ENCODE measurements around the gene ZC3H7A. TPM values are rescaled to one million over a fixed set of nuclear protein-coding genes. Genes with fewer than 3 reads are reported as not detected.

ZC3H7A gene
- total and polyA plus RNA-seq, 2 of the 13 experiments (the other 11 are each of a cell fraction or from before 2014, with no cell fraction given): 29.2 to 36.8 TPM

DNA sequence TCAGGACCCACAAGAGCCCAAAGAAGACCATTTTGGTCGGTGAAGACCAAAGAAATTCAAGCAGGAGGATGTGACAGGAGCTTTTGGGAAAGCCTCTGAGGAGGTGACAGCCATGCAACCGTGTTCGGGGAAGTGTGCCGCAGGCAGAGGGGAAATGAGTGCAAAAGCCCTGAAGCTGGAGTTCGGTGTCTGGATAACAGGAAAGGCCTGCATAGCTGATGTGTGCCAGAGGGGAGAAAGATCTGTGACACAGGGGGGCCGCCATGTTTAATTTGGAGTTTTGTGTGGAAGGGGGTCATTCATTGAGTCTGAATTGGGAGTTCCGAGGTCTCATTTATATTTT, 870 bp upstream of the ZC3H7A start (continued):
- TF ChIP-seq RFXANK (CRISPR knock-in tag; IDR thresholded peaks at IDR 0.05) (no peak), FOXM1 (CRISPR knock-in tag; IDR thresholded peaks at IDR 0.05) (0 out of 2 replicates have a peak, but pooled peaks have one; percentile 33), FUBP1 (CRISPR knock-in tag; IDR thresholded peaks at IDR 0.05; ENCODE audit: borderline replicate concordance) (no peak), PHF21A (CRISPR knock-in tag; IDR thresholded peaks at IDR 0.05) (no peak), SMARCE1 (IDR thresholded peaks at IDR 0.05; ENCODE audit: borderline replicate concordance) (no peak), HBP1 (CRISPR knock-in tag; IDR thresholded peaks at IDR 0.05; ENCODE audit: low read depth) (no peak), ZNF337 (CRISPR knock-in tag; IDR thresholded peaks at IDR 0.05; ENCODE audit: borderline replicate concordance, low read depth) (0 out of 2 replicates have a peak, but pooled peaks have one; percentile 24), CHCHD3 (CRISPR knock-in tag; IDR thresholded peaks at IDR 0.05) (no peak), ZNF572 (CRISPR knock-in tag; IDR thresholded peaks at IDR 0.05) (peak; percentile 11; the same call in 1 of the 2 replicates), CBX5 (CRISPR knock-in tag; IDR thresholded peaks at IDR 0.05; ENCODE audit: borderline replicate concordance) (no peak), ZNF781 (CRISPR knock-in tag; IDR thresholded peaks at IDR 0.05; ENCODE audit: borderline replicate concordance, not compliant biosample characterization) (no peak), NRL (CRISPR knock-in tag; IDR thresholded peaks at IDR 0.05; ENCODE audit: borderline replicate concordance) (peak; percentile 2; the same call in 1 of the 2 replicates), ZNF121 (CRISPR knock-in tag; IDR thresholded peaks at IDR 0.05) (0 out of 2 replicates have a peak, but pooled peaks have one; percentile 2), CREBL2 (CRISPR knock-in tag; IDR thresholded peaks at IDR 0.05; ENCODE audit: borderline replicate concordance) (0 out of 2 replicates have a peak, but pooled peaks have one; percentile 2), RFX1 (IDR thresholded peaks at IDR 0.05) (no peak), KAT8 (CRISPR knock-in tag; IDR thresholded peaks at IDR 0.05) (no peak), TIGD3 (CRISPR knock-in tag; IDR thresholded peaks at IDR 0.05; ENCODE audit: borderline replicate concordance) (no peak), CSRNP2 (CRISPR knock-in tag; conservative IDR thresholded peaks at IDR 0.05; ENCODE audit: low read depth) (no peak), GTF3A (CRISPR knock-in tag; conservative IDR thresholded peaks at IDR 0.05) (no peak), ZNF543 (CRISPR knock-in tag; IDR thresholded peaks at IDR 0.05) (no peak)
- TF ChIP-seq, protein P1, sequence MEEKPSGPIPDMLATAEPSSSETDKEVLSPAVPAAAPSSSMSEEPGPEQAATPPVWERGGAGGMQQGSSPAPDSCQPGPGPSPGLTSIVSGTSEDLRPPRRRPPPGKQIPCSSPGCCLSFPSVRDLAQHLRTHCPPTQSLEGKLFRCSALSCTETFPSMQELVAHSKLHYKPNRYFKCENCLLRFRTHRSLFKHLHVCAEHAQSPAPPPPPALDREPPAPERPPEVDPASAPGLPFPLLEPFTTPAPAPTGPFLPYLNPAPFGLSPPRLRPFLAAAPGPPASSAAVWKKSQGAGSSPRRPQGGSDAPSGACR (CRISPR knock-in tag; IDR thresholded peaks at IDR 0.05): no peak
- TF ChIP-seq, protein P2, sequence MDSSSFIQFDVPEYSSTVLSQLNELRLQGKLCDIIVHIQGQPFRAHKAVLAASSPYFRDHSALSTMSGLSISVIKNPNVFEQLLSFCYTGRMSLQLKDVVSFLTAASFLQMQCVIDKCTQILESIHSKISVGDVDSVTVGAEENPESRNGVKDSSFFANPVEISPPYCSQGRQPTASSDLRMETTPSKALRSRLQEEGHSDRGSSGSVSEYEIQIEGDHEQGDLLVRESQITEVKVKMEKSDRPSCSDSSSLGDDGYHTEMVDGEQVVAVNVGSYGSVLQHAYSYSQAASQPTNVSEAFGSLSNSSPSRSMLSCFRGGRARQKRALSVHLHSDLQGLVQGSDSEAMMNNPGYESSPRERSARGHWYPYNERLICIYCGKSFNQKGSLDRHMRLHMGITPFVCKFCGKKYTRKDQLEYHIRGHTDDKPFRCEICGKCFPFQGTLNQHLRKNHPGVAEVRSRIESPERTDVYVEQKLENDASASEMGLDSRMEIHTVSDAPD (CRISPR knock-in tag; IDR thresholded peaks at IDR 0.05): no peak

All from HepG2 (cell line).